ENCODE results near the gene EGLN1. TPM values are rescaled to one million over a fixed set of nuclear protein-coding genes. Genes with fewer than 3 reads are reported as not detected.
"Not testable (repeated sequence)": the region's sequence is repeated elsewhere in the genome, so short reads cannot be mapped to it uniquely, and the experiment has no call there.

EGLN1 gene
- total and polyA plus RNA-seq, 8 donors: 19.4 to 54.6 (median 40.5) TPM

DNA sequence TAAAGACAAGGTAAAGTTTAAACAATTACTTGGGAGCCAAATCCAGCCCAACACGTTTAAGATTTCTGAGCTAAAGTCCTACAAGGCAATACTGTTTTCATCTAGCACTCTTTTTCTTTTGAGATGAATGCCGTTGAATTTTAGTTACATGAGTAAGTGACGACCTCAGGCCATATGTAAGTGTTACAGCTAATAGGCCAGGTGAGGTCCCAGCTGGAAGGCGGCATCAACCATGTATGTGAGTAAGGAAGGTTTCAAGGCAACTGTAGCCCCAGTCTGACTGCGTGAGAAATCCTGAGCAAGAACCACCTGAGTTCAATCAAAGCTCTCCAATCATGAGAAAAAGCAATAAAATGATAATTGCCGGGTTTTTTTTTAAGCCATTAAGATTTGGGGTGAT is 41.5 kb upstream of the EGLN1 start:
- H3K4me3 ChIP-seq: no peak overlapping the region
- H3K36me3 ChIP-seq: no peaks in the 10 kb centered on the region
- intact Hi-C loops (cut with DNase I): no loop called here
- H3K4me1 ChIP-seq: peaks cover 0 to 15% of the 10 kb centered on the region in 2 donors
- DNase-seq (no peak), ATAC-seq (no peak)
- no peak overlapping the region for H3K27ac ChIP-seq
- peaks cover 3 to 91% of the 10 kb centered on the region in 2 donors for H3K27me3 ChIP-seq
- no peaks in the 10 kb centered on the region for H3K9me3 ChIP-seq
- TF ChIP-seq, protein P1, sequence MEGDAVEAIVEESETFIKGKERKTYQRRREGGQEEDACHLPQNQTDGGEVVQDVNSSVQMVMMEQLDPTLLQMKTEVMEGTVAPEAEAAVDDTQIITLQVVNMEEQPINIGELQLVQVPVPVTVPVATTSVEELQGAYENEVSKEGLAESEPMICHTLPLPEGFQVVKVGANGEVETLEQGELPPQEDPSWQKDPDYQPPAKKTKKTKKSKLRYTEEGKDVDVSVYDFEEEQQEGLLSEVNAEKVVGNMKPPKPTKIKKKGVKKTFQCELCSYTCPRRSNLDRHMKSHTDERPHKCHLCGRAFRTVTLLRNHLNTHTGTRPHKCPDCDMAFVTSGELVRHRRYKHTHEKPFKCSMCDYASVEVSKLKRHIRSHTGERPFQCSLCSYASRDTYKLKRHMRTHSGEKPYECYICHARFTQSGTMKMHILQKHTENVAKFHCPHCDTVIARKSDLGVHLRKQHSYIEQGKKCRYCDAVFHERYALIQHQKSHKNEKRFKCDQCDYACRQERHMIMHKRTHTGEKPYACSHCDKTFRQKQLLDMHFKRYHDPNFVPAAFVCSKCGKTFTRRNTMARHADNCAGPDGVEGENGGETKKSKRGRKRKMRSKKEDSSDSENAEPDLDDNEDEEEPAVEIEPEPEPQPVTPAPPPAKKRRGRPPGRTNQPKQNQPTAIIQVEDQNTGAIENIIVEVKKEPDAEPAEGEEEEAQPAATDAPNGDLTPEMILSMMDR (IDR thresholded peaks at IDR 0.05): no peak

DNA sequence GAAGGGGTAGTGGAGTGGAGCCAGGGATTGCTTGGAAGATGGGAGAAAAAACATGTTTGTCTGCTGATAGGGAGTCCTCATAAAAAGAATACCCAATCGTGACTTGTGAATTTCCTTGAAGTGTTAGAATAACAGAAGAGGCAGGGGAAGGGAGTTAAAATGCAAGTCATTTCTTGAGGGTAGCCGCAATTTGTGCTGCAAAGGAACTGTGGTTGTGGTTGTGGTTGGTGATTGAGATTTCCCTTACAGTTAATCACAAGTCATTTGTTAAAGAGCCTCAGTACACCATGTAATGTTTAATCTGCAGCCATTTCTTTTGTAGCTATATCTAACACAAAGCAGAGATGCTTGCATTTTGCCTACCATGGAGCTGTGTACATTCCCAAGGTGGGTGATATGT is 38.5 kb upstream of the EGLN1 start:
- Histone ChIP-seq H3K4me1 (peaks cover 0 to 15% of the 10 kb centered on the region in 2 donors), H3K27me3 (peaks cover 3 to 88% of the 10 kb centered on the region in 2 donors), H3K9me3 (peaks cover 0 to 9% of the 10 kb centered on the region in 2 donors), H3K36me3 (no peaks in the 10 kb centered on the region), H3K27ac (no peak overlapping the region), H3K4me3 (no peak overlapping the region)
- DNase-seq: no peak
- TF ChIP-seq, protein P1 (IDR thresholded peaks at IDR 0.05): no peak
- peak; percentile 22 for ATAC-seq
- intact Hi-C loops (cut with DNase I): no loop called here

DNA sequence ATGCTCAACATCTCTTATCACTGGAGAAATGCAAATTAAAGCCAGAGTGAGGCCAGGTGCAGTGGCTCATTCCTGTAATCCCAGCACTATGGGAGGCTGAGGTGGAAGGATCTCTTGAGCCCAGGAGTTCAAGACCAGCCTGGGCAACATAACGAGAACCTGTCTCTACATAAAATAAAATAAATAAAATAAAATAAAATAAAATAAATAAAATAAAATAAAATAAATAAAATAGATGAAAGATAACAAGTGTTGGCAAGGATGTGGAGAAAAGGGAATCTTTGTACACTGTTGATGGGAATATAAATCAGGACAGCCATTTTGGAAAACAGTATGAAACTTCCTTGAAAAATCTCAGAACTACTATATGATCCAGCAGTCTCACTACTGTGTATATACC is 37.4 kb upstream of the EGLN1 start:
- intact Hi-C loops (cut with DNase I); H3K4me3 ChIP-seq; H3K27ac ChIP-seq; ATAC-seq; H3K36me3 ChIP-seq; DNase-seq; H3K9me3 ChIP-seq: not testable (repeated sequence)
- Histone ChIP-seq H3K4me1 (peaks cover 0 to 15% of the 10 kb centered on the region in 2 donors), H3K27me3 (peaks cover 3 to 79% of the 10 kb centered on the region in 2 donors)

DNA sequence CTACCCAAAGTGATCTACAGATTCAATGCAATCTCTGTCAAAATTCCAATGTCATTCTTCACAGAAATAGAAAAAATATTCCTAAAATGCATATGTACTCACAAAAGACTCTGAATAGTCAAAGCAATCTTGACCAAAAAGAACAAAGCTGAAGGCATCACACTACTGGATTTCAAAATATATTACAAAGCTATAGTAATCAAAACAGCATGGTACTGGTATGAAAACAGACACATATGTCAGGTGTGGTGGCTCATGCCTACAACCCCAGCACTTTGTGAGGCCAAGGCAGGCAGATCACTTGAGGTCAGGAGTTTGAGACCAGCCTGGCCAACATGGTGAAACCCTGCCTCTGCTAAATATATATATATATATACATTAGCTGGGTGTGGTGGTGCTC is 35.9 kb upstream of the EGLN1 start:
- Histone ChIP-seq H3K27me3 (peaks cover 3 to 64% of the 10 kb centered on the region in 2 donors), H3K4me1 (peaks cover 0 to 15% of the 10 kb centered on the region in 2 donors)
- H3K36me3 ChIP-seq; H3K27ac ChIP-seq; ATAC-seq; intact Hi-C loops (cut with DNase I); DNase-seq; H3K9me3 ChIP-seq; H3K4me3 ChIP-seq: not testable (repeated sequence)

DNA sequence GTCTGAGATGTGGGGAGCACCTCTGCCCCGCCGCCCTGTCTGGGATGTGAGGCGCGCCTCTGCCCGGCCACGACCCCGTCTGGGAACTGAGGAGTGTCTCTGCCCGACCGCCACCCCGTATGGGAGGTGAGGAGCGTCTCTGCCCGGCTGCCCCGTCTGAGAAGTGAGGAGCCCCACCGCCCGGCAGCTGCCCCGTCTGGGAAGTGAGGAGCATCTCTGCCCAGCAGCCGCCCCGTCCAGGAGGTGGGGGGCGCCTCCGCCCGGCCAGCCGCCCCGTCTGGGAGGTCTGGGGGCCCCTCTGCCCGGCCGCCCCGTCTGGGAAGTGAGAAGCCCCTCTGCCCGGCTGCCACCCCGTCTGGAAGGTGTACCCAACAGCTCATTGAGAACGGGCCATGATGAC is 32.0 kb upstream of the EGLN1 start:
- not testable (repeated sequence) for ATAC-seq
- H3K27me3 ChIP-seq: peaks cover 0 to 50% of the 10 kb centered on the region in 2 donors

DNA sequence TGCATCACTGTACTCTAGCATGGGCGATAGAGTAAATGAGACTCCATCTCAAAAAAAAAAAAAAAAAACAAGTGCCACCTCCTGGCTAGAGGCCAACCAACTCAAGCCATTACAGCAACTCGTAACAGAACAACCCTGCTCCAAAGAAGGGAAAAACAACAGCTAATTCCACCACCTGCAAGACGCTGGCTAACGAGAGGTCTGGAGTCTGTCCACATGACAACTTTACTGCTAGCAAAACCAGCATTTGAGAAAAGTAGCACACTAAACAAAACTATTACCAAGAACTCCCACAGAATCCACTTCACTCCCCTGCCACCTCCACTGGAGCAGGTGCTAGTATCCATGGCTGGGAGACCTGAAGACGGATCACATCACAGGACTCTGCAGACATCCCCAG is 24.1 kb upstream of the EGLN1 start:
- peaks cover 0 to 3% of the 10 kb centered on the region in 2 donors for H3K9me3 ChIP-seq
- intact Hi-C loops (cut with DNase I): no loop called here
- no peak overlapping the region for H3K4me3 ChIP-seq
- H3K27ac ChIP-seq: no peak overlapping the region
- no peaks in the 10 kb centered on the region for H3K36me3 ChIP-seq
- no peak for DNase-seq
- TF ChIP-seq, protein P1 (IDR thresholded peaks at IDR 0.05): no peak
- H3K4me1 ChIP-seq: no peaks in the 10 kb centered on the region
- no peak for ATAC-seq
- H3K27me3 ChIP-seq: peaks cover 0 to 36% of the 10 kb centered on the region in 2 donors

More for the DNA sequence above, 32.0 kb upstream of the EGLN1 start:
- H3K9me3 ChIP-seq; H3K27ac ChIP-seq; H3K4me3 ChIP-seq; H3K4me1 ChIP-seq; intact Hi-C loops (cut with DNase I); H3K36me3 ChIP-seq: not testable (repeated sequence)
- DNase-seq: peak in 1 of 4 donors; percentile 79

DNA sequence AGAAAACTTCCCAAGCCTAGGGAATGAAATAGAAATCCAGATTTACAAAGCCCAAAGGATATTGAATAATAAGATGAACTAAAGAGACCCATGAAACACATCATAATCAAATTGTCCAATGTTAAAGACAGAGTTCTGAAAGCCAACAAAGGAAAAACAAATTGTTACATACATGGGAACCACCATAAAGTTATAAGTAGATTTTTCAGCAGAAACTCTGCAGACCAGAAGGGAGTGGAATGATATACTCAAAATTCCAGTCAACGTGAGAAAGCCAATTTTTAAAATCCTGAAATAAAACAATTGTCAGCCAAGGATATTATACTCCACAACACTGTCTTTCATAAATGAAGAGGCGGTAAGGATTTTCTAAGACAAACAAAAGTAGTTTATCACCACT is 22.0 kb upstream of the EGLN1 start:
- peaks cover 0 to 20% of the 10 kb centered on the region in 2 donors for H3K27me3 ChIP-seq
- ATAC-seq (no peak), DNase-seq (no peak)
- H3K36me3 ChIP-seq: no peaks in the 10 kb centered on the region
- no peak overlapping the region for H3K27ac ChIP-seq
- intact Hi-C loops (cut with DNase I): no loop called here
- H3K4me3 ChIP-seq: no peak overlapping the region
- no peaks in the 10 kb centered on the region for H3K4me1 ChIP-seq
- TF ChIP-seq, protein P1 (IDR thresholded peaks at IDR 0.05): no peak
- peaks cover 0 to 3% of the 10 kb centered on the region in 2 donors for H3K9me3 ChIP-seq
